Tibial artery (tissue), 4 donors: ENCODE data around the gene RPTOR.
A peak's percentile ranks its signal among the peaks of the same experiment; 100 is the strongest.

ENCODE experiments used
- DNase-seq, 2 donors: peaks; one replicate each; pipeline ENCODE4 v3.0.0-alpha.2; 2019
- H3K27ac ChIP-seq, 2 donors: fragments of 200-600 bp; sonication (generic) in 1 of 2; 1 replicate in 1 of 2; 2 replicates in 1 of 2; pipeline ENCODE4 v1.5.1; 2018 to 2019; ENCODE audit warnings: mild to moderate bottlenecking in 1 of 2
- H3K27me3 ChIP-seq, 2 donors: fragments of 200-600 bp; sonication (generic) in 1 of 2; one replicate each; pipeline versions ENCODE4 v1.5.1 to v1.6.0; 2016 to 2019
- H3K36me3 ChIP-seq, 3 donors: fragments of 200-600 bp; sonication (generic) in 2 of 3; one replicate each; pipeline ENCODE4 v1.5.1; 2016 to 2019; ENCODE audit warnings: mild to moderate bottlenecking in 2 of 3
- H3K4me1 ChIP-seq, 4 donors: fragments of 200-600 bp; sonication (generic) in 2 of 4; 1 replicate in 3 of 4; 2 replicates in 1 of 4; pipeline ENCODE4 v1.5.1; 2016 to 2019
- H3K4me3 ChIP-seq, 2 donors: fragments of 200-600 bp; sonication (generic) in 1 of 2; 1 replicate in 1 of 2; 2 replicates in 1 of 2; pipeline ENCODE4 v1.5.1; 2018 to 2019; ENCODE audit warnings: mild to moderate bottlenecking in 2 of 2
- H3K9me3 ChIP-seq, 3 donors: fragments of 200-600 bp; sonication (generic) in 1 of 3; one replicate each; pipeline ENCODE4 v1.5.1; 2016 to 2019
- CTCF ChIP-seq, 2 experiments: fragments of 200-600 bp in 1 of 2; fragments of 450-650 bp in 1 of 2; IDR thresholded peaks; one replicate each; pipeline ENCODE4 v1.5.1; 2017 to 2019; ENCODE audit warnings: antibody characterized with exemption in 2 of 2, mild to moderate bottlenecking in 1 of 2, moderate library complexity in 1 of 2
- intact Hi-C: fragments of 100-400 bp; cut with DNase I; formaldehyde crosslinking; loops from one replicate; pipeline ENCODE4 v1.15.0; 2023; ENCODE audit warnings: low total_unique reads

RPTOR gene

GRCh38 chr17:80955671-80956280, 411.1 kb downstream of the RPTOR start:
- H3K27me3 ChIP-seq, result no peaks in the 10 kb centered on the region
- intact Hi-C loops, result no loop called here
- TF ChIP-seq CTCF (IDR thresholded peaks at IDR 0.05), result no peak
- no peaks in the 10 kb centered on the region for H3K9me3 ChIP-seq
- peaks cover 0 to 35% (median 8%) of the 10 kb centered on the region in 3 donors for H3K36me3 ChIP-seq
- no peak overlapping the region for H3K4me3 ChIP-seq
- peak in 1 of 2 donors; percentile 42 for DNase-seq
- peaks cover 0 to 28% (median 24%) of the 10 kb centered on the region in 4 donors for H3K4me1 ChIP-seq
- H3K27ac ChIP-seq, result no peak overlapping the region

- peak in 1 of 2 donors; percentile 51 for DNase-seq
These were observed 411.9 kb downstream of the RPTOR start for GRCh38 chr17:80956321-80957190.

GRCh38 chr17:80957461-80957941, 412.9 kb downstream of the RPTOR start:
- TF ChIP-seq CTCF (IDR thresholded peaks at IDR 0.05), result no peak
- H3K9me3 ChIP-seq, result no peaks in the 10 kb centered on the region
- H3K27ac ChIP-seq, result peak overlapping the region; percentile 84 to 97
- H3K4me1 ChIP-seq, result peaks cover 0 to 41% (median 31%) of the 10 kb centered on the region in 4 donors
- DNase-seq, result peak; percentile 14 to 65
- H3K27me3 ChIP-seq, result no peaks in the 10 kb centered on the region
- no peak overlapping the region for H3K4me3 ChIP-seq
- intact Hi-C loops, result no loop called here
- peaks cover 0 to 25% (median 1%) of the 10 kb centered on the region in 3 donors for H3K36me3 ChIP-seq

More at GRCh38 chr17:80956321-80957190, 411.9 kb downstream of the RPTOR start:
- intact Hi-C loops, result no loop called here
- Histone ChIP-seq H3K27me3 (no peaks in the 10 kb centered on the region), H3K9me3 (no peaks in the 10 kb centered on the region), H3K36me3 (peaks cover 0 to 28% (median 8%) of the 10 kb centered on the region in 3 donors), H3K27ac (no peak overlapping the region), H3K4me1 (peaks cover 0 to 32% (median 28%) of the 10 kb centered on the region in 4 donors), H3K4me3 (no peak overlapping the region)
- no peak for TF ChIP-seq CTCF (IDR thresholded peaks at IDR 0.05)

- TF ChIP-seq CTCF (IDR thresholded peaks at IDR 0.05), result peak in 1 of 2 experiments; percentile 30
- H3K27me3 ChIP-seq, result no peaks in the 10 kb centered on the region
- H3K36me3 ChIP-seq, result peaks cover under 1 to 34% (median 16%) of the 10 kb centered on the region in 3 donors
- no peaks in the 10 kb centered on the region for H3K9me3 ChIP-seq
- intact Hi-C loops, result no loop called here
- H3K4me3 ChIP-seq, result no peak overlapping the region
- peak; percentile 88 to 98 for DNase-seq
- peak overlapping the region; percentile 84 to 97 for H3K27ac ChIP-seq
- H3K4me1 ChIP-seq, result peaks cover 0 to 41% (median 31%) of the 10 kb centered on the region in 4 donors
These were observed 414.8 kb downstream of the RPTOR start for GRCh38 chr17:80959330-80960036.

- H3K4me3 ChIP-seq, result no peak overlapping the region
These were observed 415.6 kb downstream of the RPTOR start for GRCh38 chr17:80960037-80960796.

More at GRCh38 chr17:80960037-80960796, 415.6 kb downstream of the RPTOR start:
- intact Hi-C loops, result no loop called here
- no peak for DNase-seq
- Histone ChIP-seq H3K4me1 (peaks cover 0 to 41% (median 31%) of the 10 kb centered on the region in 4 donors), H3K27me3 (no peaks in the 10 kb centered on the region), H3K36me3 (peaks cover 7 to 42% (median 23%) of the 10 kb centered on the region in 3 donors), H3K9me3 (no peaks in the 10 kb centered on the region), H3K27ac (peak overlapping the region; percentile 84 to 97)
- no peak for TF ChIP-seq CTCF (IDR thresholded peaks at IDR 0.05)
